Fibroblast of skin of right quadriceps (primary cell): Measurements from ENCODE around the gene CSF1R.

ENCODE experiments used
- DNase-seq: peaks from one replicate; pipeline ENCODE4 v3.0.0-alpha.2; 2013

Gene CSF1R

DNA sequence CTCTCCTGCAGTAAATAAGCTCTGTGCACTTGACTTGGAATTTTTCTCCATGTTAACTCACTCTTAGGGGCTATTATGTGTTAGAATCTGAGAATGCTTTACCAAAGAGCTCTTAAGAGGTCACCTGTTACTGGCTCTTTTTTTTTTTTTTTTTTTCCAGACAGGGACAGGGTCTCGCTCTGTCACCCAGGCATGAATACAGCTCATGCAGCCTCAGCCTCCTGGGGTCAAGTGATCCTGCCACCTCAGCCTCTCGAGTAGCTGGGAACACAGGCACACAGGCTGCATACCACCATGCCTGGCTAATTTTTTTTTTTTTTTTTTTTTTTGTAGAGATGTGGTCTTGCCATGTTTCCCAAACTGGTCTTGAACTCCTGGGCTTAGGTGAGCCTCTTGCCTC, 63.7 kb downstream of the CSF1R start:
- DNase-seq, result no peak

DNA sequence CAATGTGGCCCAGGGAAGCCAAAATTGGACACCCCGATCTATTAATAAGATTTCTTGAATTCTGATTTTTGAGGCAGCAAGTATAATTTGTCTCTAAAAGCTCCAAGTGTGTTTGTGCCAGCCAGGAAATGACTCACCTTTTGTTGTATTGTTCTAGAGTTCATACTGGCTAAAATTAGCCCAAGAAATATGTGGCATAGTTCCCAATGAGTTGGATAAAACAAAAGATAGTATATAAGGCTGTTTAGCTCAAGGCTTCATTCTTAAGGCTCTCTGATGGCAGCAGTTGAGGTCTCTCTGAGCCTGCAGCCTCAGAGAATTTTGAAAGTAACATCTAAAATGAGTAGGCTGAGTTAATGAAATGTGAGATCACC, 64.2 kb downstream of the CSF1R start:
- peak; percentile 85 for DNase-seq

DNA sequence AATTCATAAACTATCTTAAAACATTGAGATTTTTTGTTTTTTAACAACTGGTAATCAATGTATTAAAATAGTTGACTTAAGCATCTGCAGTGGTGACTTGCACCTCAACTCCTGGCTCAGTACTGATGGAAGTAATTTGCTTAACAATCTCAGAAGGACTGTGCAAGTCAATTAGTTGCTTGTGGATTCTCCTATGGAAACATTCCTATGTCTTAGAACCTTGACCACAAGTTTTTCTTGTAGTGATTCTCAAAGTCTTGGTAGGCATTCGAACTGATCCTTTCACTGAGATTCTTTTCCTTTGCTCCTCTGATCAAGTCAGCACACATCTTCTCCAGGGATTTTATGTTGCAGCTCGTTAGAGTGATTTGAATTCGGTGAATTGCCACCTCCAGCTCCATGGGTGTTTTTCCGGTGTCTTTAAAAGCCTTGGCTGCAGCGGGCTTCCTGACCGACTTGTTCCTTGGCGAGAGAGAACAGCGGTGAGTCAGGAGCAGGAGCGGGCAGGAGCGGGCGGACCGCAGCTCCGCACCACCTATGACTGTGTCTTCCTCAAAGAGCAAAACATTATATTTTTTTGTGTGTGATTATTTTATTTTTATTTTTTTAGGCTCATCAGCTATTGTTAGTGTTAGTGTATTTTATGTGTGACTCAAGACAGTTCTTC, 64.7 kb downstream of the CSF1R start:
- DNase-seq, result peak; percentile 26

DNA sequence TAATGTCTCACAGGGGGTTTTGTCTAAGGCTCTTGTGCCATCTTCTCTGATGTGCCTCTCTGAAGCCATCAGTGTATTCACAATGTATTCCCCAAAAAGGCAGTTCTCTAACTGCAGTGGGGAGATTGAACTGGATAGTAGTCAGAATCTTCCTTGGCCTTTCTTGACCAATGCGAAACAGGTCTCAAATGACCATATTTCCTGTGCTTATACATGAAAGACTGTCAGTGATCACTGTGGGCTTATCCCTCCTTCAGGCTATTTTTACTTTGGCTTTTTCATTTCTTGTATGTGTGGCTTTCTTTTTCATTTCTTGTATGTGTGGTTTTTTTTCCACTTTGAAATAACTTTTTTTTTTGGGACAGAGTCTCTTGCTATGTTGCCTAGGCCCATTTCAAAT, 66.1 kb downstream of the CSF1R start:
- no peak for DNase-seq

DNA sequence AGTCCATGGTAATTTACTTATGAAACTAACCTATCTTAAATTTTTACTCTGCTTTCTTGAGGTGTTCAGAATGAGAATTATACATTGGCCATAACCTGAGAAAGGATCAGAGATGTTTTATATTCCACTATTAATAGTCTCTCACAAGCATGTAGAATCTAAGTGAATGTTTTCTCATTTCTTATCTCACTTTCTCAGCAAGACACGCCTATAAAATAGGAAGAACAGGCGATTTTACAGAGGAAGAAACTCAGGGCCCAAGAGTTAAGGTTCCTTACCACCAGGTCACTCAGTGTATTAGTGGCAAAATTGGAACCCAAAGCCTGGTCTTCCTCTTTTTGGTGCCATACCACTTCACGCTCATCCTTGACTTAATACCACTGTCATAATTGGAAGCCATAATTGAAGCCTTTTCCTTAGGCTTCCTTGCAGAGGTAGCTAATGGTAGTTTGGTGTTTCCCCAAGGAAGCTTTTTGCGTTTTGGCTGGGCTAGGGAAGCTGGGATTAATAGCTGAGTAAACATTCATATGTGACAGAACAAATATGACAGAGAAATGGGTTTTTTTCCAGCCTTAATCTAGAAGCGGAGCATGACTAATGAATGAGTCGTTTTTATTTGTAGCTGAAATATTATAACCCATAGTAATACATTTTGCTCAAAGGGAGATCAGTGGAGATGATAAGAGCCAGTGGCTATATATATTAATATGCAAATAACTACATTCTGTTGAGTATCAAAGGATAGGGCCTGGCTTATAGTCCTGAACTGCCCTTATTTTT, 68.9 kb downstream of the CSF1R start:
- DNase-seq, result peak; percentile 47

DNA sequence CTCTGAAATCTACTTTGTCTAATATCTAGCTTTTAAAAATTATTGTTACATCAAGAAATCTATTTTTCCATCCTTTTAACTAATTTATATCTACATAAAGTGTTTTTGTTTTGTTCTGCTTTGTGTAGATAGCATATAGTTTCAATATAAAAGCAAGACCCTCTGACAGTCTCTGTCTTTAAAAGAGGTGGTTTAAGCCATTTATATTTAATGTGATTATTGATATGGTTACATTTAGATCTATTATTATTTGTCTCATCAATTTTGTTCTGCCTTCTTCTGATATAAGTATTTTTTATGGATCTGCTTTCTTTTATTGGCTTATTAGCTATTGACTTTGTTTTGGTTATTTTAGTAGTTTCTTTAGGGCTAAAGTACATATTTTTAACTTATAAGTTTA, 69.8 kb downstream of the CSF1R start:
- no peak for DNase-seq

DNA sequence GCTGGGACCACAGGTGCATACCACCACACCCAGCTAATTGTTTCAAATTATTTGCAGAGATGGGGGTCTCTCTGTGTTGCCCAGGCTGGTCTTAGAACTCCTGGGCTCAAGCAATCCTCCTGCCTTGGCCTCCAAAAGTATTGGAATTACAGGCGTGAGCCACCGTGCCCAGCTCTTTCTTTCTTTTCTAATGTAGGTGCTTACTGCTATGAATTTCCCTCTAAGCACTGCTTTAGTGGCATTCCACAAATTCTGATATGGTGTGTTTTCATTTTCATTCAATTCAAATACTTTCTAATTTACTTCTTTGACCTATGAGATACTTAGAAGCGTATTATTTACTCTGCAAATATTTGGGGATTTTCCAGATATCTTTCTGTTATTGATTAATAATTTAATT, 70.9 kb downstream of the CSF1R start:
- DNase-seq, result no peak

DNA sequence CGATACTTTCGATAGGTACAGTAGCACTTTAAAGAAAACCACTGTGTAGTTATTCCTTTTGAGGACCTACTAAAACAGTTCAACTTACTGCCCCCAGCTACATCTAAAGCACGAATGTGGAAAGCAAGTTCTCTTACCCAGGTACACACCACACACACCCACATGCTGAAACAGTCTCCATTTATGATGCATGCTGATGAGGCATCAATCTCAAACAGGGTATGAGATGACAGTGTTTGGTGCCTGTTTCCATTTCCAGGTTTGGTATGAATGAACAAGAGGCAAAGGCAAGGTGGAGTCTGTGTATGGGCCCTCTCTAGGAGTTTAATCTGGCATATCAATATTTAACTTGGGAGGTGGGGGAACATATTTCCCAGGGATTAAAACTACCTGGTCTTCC, 71.9 kb downstream of the CSF1R start:
- DNase-seq, result no peak

DNA sequence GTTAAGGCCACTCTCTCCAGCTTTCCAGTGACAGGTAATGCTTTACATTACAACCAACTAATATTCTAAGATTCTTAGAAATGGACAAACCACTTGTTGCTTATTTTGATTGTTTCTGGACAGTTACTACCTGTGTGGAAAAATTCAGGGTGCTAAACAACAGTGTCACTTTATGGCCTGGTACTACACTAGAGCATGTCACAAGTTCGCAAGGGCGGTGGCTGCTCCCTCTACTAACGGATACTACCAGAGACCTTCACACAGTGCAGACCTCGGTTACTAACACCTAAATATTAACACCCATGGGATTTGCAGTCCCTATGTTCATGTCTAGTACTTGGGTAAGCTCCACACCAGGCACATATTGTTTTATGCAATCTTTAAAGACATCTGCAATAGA, 72.4 kb downstream of the CSF1R start:
- no peak for DNase-seq

- no peak for DNase-seq
Observed at GRCh38 chr5:150009671-150010387, 76.5 kb downstream of the CSF1R start.

DNA sequence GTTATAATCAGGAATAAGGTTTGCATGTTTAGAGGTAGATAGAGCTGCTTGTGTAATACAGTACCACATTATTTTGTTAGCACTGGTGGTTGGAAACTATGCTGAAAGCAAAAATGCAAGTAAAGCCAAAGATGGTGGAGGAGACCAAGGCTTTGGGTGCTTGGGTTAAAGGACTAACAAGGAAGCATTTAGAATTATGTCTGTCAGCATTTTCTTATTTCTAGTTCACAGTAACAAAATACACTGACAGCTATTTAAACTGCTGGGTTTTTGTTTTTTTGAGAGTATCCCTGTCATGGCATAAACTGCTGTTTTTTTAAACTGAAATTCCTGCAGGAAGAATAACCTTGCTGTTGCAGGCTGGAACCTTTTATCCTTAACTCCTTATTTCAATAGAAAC, 79.3 kb downstream of the CSF1R start:
- no peak for DNase-seq

DNA sequence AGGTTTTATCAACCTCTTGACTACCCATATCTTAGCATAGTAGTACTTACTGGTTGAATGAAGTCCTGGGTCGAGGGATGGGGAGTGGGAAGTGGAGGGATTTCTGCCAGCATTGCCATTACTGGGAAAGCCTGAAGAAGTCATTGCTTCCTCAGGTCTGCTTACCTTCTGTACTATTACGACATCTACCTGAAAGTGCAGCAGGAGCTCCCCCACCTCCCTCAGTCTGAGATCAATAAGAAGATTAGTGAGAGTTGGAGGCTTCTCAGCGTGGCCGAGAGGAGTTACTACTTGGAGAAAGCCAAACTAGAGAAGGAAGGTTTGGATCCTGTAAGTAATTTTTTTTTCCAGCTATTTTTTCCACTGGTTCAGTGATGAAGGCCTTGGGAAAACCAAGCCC, 80.0 kb downstream of the CSF1R start:
- DNase-seq, result no peak
